Brain pericyte (primary cell): ENCODE data around the gene ELK3.

Source experiments
- DNase-seq: peaks from one replicate; pipeline ENCODE4 v3.0.0-alpha.2; 2012; ENCODE audit warnings: low read depth, low spot score

The ELK3 gene

DNA sequence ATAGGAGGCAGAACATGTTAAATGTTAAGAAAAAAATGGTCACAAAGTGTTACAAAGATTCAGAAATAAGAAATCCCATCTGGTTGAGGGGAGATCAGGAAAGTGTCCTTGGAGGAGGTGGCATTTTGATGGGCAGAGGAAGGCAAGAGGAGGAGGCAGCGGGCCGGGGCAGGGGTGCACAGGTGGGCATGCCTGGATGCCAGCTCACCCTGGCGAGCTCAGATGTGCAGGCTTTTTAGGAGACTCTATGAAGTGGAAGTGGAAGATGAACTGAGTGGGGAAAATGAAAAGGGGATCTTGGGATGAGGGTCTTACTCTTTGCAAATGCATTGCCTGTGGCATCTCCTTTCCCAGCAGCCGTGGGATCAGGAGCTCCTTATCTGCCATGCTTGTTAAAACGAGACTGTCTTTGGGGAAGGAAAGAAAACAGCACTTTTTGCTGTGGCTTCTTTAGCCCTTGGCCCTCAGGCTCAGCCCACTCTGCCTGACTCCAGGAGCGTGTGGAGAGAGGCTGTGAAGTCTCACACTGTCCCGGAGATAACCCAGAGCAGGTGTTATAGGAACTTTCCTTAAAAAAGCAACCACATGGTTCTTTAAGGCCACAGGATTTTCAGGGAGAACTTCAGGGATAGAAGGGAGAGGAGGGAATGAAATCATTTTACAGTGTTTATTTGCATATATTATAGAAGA lies 62.6 kb downstream of the ELK3 start:
- no peak for DNase-seq

DNA sequence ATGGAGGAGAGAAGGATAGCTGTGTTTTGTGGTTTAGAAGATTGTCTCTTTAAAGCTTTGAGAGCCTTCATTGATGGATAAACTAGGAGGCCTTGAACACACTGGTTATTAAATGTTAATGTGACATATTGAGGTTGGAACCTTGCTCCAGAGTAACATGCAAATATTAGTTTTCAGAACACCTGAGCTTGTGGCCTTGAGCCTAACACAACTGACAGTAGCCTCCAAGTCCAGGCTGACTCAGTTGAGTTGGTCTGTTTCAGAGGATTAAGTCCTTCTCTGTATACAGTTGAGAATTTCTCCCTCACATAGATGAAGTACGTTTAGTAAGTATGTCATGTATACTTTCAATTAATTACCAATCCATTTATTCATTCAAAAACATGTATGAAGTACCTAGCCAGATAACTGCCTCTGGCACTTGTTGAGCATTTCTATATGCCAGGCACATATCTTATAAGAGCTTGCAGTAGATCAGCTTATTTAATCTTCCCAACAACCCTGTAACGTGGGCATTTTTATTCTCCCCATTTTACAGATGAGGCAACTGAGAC lies 63.5 kb downstream of the ELK3 start:
- DNase-seq: no peak

DNA sequence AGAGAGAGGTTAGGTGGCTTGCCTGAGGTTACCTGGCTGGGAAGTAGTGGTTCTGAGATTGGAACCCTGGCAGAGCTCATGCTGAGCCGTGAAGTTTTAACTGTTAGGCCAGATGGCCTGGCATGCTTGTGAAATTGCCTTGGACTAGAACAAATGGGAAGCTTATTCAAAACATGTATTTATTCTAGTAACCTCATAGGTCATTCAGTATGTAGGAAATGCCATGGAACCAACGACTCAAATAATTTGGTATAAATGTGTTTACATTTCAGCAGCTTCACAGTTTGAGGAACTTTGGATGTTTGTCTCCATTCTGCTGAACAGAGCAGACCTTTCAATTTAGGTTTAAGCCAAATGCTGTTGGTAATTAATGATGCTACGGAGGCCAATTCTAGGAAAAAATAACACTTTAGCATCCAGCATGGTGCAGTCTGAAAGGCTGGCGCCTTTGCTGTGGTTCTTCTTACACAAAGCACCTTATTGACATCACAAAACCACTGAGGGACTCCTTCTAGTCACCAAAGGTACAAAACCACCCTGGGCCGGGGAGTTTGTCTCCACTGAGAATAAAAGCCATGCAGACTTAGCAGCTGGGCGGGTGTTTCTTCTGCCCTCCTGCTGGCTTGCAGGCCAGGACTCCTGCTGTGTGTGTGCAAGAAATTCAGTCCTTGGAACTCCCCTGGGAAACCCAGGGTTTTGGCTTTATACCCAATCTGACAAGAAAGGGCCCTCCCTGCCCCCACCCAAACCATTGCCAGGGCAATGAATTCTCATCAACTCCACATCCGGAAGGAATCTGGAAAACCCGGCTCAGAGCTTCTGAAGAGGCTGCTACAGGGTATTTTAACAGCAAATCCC lies 64.2 kb downstream of the ELK3 start:
- DNase-seq: peak; percentile 63

DNA sequence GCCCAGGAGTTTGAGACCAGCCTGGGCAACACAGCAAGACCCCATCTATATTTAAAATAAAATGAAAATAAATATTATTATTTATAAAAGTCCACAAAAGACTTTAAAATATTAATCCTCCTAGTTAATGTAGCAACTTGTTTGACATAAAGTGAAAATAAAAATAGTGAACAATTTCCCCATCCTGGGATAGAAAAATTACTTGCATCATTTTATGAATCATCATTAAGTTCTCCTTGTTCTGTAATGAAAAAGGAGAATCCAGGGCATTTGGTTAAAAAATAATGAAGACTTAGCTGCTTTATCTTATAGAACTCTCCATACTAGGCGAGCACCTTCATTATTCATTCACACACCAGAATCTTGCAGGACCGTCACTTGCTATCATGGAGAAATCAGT lies 66.1 kb downstream of the ELK3 start:
- DNase-seq: no peak

DNA sequence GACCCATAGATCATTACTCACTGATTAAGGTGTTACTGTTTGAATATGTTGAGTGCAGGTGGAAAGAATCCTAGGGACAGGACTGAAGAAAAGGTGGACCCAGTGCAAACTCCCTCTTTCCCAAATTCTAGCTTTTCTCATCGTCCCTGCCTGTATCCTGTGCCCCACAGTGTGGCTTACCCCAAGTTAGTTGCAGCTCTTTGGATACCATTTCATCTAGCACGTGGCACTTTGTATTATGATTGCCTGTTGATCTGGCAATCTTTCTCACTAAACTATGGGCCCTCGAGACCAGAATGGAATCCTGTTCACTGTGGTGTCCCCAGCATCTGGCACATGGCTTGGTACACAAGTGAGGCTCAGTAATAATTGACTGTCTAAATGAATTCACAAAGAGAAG lies 66.5 kb downstream of the ELK3 start:
- DNase-seq: no peak

DNA sequence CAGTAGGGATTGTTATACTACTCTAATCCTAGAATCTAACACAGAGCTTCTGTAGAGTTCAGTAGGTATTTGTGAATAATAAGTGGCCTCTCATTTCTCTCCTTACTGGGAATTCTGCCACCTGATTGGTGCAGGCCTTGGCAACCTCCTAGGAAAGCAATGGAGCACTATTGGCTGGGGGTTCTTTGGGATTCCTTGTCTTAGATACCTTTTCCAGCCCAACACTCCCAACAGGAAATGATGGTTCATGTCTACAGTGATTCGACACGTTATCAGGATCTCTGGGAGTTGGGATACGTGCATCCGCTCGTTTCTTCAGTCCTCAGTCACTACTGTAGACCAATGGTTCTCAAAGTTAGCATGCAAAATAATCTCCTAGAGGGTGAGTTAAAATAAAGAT lies 67.4 kb downstream of the ELK3 start:
- no peak for DNase-seq

DNA sequence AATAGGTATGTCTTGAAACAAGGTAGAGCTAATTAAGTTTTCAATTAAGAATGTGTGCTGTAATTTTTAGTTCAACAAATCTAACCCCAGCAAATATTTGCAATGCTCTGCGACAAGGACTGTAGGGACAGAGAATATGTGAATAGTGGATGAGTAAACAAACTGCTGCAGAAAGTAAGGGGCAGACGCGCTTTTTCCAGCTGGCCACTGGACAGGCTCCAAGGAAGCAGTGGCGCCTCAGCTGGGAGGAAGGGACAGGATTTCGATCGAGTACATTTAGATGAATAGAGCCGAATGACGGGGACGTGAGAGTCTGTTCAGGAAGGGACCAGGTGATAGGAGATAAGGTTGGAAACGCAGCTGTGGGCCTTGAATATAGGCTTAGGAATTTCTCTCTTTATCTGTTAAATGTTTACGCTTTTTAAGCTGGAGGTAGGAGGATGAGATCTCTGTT lies 69.3 kb downstream of the ELK3 start:
- no peak for DNase-seq

DNA sequence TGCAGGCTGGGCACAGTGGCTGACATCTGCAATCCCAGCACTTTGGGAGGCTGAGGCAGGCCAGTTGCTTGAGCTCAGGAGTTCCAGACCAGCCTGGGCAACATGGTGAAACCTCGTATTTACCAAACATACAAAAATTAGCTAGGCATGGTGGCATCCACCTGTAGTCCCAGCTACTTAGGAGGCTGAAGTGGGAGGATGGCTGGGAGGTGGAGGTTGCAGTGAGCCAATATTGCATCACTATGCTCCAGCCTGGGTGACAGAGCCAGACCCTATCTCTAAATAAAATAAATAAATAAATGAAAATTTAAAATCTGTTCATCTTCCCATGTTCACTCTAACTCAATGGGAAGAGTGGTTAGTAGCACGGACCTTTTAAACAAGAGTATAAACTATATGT lies 71.2 kb downstream of the ELK3 start:
- no peak for DNase-seq

DNA sequence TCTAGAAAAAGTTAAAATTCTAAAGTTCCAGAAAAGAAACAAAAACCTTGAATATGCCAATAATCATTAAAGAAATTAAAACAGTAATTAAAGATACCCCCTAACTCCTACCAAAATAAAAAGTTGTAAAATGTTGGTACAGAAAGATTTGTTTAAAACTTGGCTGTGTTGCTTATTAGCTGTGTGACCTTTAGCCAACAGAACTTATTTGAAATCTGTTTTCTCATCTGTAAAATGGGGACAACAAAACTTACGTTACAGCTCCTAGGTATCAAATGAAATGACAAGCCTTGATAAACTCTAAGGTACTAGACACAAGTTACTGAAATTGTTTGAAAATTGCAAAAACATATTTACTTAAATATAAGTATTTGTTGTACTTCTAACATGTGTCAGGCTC lies 71.7 kb downstream of the ELK3 start:
- DNase-seq: no peak

DNA sequence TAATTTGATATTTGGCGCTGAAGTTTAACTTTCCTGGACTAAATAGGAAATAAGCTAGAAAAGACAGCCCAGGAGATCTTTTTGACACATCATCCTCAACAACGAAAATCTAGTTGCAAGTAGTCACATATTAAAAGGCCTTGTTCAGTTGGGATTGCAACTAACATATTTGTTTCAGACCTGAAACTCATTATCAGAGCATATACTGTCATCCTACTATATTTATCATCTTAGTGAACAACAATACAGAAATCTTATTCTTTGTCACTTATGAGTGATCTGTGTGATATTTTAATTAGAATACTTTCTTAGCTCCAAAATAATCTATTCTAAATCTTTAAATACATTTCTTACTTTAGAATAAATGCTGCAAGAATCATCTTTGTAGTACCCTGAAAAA lies 72.1 kb downstream of the ELK3 start:
- no peak for DNase-seq

DNA sequence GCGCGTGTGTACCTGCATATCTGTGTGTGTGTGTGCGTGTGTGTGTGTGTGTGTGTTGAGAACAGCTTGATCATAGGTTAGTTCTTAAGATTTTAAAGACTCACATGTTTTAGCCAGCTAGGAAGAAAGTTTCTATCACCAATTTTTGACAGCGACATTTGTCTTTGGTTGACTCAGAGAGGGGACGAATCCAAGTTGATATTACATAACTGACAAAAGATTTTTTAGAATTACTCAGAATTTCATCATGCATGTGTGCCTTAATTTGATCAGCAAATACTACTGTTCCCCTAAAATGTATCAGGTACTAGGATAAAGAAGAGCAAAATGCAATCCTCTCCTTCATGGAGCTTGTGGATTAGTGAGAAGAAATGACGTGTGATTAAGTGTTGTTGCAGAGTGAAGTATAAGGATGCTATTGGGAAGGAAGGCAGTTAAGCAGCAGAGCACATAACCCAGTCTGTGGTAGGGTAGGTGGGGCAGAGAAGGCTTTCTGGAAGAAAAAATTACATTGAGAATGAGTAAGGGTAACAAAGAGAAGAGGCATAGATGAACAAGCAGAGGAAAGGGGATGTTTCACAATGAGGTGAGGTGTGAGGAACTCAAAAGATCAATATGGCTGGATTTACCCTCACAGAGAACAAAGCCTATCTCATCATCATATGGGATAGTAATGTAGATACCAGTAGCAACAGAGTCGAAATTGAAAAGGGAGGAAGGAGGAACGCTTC lies 77.5 kb downstream of the ELK3 start:
- DNase-seq: no peak

DNA sequence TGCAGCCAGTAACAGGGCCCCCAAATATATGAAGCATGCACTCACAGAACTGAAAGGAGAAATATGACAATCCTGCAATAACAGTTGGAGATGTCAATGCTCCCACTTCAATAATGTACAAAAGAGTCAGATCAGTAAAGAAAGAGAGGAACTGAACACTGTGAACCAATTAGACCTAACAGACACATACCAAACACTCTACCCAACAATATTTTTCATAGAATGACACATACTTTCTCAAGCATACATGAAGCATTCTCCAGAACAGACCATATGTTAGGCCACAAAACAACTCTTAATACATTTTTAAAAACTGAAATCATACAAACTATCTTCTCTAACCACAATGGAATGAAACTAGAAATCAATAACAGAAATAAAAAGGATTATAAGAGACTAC lies 80.2 kb downstream of the ELK3 start:
- no peak for DNase-seq

DNA sequence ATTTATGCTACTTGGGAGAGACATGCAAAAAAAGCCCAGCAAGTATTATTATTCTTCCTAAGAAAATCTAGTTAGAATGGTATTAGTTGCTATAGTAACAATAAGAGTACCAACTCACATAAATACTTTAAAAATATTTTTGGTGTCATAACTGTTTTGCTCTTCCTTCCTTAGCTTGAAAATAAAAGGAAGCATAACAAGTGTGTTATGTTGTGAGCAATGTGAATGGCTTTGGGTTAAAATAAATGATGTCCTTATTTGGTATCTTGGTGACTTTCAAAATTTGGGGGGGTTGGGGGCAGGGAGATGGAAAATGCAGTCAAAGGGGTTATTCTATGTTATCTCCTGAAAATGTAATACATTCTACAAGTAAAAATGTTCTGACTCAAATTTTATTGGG lies 91.0 kb downstream of the ELK3 start:
- no peak for DNase-seq

DNA sequence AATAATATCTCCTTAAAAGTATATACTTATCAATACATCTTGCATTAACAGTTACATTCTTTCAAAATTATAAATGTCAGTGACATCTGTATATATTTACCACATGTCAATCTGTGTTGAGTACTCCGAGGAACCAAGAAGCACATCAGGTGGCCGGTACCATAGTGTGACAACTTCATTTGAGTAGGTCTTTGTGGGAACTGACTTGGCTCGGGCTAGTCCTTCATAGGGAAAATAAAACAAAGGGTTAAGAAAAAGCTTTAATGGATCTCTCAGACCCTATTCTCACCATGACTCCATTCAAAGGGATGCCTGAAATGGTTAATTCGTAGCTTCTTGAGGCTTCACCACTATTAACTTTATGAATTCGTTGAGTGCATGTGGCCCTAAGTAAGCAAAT lies 94.9 kb downstream of the ELK3 start:
- DNase-seq: no peak

DNA sequence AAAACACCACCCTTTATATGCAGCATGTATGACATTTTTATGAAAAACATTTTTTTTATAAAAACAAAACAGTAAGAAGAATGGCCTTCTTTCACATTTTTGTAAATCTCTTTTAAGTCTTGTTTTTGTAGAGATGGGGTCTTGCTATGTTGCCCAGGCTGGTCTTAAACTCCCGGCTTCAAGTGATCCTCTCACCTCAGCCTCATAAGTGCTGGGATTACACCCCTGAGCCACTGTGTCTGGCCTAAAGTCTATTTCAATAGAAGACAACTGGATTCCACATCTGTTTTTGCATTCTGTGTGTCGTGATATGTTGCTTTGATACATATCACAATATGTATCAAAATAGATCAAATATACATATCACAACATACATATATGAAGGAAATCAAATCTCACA lies 98.9 kb downstream of the ELK3 start:
- DNase-seq: no peak

DNA sequence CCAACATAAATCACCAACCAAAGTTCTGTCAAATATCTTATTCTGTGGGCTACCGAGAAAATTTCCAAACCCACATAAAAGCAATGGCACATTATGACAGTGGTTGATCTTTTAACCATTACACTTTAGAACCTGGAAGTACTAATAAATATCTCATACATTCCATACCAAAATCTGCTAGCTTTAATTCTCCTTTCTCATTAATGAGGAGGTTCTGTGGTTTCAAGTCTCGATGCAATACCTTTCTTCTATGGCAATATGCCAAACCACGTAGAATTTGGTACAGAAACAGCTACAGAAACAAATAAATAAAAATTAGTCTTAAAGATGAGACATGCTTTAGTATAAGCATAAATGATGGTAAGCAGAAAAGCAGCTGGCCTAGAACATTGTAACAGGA lies 100.7 kb downstream of the ELK3 start:
- DNase-seq: no peak

DNA sequence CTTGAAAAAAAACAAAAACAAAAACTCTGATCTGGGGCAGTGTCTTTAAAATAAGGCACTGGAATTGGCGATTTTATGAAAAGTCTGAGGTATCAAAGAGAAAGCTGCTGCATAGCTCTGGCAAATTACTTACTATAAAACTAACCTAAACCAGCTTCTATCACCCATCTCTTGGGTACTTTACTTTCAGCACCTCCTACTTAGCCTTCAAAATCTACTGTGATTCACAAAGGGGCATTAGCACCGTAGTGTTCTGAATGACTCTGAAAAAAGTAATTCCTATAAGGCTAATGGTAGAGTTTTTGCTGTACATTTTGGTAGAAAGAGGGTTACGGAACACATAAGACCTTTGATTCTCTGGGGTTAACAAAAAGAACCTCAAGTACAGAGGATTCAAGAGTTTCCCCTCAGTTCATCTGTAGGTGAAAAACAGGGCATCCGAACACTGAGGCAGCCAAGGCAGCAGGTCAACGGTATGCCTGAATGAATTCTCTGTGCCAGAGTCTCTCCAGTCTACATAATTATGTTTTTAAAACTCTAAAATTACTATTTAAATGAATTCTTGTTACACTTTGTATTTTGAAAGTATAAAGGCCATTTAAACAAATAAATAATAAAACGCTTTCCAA lies 101.5 kb downstream of the ELK3 start:
- DNase-seq: no peak

DNA sequence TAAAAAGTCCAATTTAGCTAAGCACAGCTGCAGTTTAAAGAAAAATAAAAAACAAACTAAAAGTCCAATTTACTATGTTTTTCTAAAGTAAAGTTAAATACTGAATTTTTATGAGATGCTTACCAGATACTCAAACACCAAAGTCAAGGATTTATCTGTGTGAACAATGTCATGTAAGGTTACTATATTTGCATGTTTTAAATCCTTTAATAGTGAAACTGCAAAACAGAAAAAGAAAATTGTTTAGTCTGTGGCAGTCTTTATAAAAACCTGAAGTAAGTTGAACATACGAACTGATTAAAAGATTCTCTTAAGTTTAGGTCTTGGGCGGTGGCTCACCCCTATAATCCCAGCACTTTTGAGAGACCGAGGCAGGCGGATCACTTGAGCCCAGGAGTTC lies 103.3 kb downstream of the ELK3 start:
- DNase-seq: no peak

DNA sequence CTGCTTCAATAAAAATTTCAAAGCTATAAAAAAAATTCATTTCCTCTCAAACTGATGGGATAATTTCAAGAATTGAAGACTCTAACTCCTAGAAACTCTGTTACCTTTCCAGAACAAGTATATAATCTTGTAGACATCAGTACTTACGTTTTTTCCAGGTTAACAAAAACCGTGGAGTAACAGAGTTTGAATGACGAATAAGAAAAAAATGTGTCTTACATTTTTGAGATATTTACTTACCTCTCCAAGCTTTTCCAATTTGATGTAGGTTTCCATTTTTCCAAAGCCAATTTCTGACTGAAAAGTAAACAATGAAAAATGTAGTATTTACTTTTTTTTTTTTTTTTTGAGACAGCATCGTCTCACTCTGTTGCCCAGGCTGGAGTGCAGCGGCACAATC lies 105.9 kb downstream of the ELK3 start:
- DNase-seq: no peak

DNA sequence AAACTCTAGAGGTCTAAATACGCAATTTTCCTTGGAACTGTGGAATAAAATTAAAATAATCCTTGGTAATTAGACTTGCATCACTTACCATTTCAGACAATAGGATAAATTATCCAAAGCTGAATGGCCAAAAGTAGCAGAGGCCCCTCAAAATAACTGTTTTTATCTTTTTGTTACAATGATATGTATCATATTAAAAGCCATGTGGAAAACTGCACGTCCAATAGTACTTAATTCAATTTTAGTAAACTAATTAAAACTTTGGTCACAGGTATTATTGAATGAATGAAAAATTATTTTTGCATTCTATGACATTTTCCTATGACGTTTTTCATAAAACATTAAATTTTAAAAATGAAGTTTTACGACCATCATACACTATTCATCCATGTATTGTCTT lies 107.6 kb downstream of the ELK3 start:
- no peak for DNase-seq

DNA sequence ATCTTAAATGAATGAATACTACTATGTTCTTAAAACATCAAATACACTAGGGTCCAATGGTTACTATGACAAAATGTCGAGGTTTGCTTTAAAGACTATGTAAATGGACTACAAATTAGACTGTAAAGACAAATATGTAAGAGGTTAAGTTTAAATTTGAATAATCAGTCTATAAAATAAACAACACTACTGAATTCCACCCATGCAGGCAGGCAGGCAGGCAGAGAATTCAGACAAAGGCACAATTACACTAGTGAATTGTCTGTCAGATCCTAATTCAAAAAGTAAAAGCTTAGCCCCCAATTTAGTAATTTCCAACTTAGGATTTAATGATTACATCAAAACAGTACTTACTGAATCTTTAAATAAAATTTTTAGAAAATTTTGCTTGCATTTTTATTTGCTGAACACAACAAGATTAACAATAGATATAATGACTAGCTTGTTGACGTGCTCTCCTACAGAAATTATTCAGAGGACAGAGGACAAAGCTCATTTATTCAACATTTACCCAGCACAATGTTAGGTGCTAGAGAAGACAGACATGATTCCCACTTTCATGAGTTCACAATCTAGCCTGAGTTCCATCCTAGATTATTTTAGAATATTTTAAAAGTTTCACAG lies 108.6 kb downstream of the ELK3 start:
- no peak for DNase-seq
